ENCODE results near the gene SUN1.

DNA sequence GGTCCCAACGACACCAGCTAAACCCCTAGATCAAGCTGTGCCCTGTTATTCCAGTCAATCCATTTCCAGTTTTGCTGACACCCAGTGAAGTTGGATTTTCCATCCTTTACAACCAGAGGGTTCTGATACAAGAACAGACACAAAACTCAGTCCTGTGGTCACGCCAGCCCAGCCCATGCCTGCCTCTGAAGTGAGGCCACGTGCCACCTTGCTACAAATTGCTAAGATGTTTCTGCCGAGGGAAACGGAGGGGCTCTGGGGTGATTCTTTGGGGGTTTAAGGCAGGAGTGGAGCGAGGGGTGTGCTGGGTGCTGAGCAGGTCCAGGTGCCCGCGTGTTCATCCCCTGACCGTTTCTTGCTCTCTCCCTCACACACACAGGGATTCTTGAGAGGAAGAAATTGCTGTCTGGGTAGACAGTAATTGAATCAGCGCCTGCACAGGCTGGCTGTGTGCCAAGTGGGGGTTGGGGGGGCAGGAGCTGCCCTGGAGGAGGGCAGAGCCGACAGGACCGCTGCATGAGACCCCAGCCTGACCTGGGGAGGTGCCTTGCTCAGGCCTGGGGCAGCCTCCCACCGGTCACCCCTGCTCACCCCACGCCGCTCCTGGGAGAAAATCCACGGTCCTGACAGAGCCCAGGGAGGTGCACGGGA lies 84.1 kb downstream of the SUN1 start:
- no peak for TF ChIP-seq CTCF (IDR thresholded peaks at IDR 0.05; ENCODE audit: extremely low read depth in 1 of 2, insufficient read depth in 1 of 2, low read depth in 1 of 2, low read length in 2 of 2)
- no peak for TF ChIP-seq POLR2A (IDR thresholded peaks at IDR 0.05; ENCODE audit: low read depth, low read length)
- no peak for TF ChIP-seq MYC (IDR thresholded peaks at IDR 0.05; ENCODE audit: low read depth, low read length)

Measured in endothelial cell of umbilical vein (primary cell).